HG02870 (cell line): ENCODE data around the gene H6PD.

Experiments used
- ATAC-seq: cut with Tn5 transposase; IDR thresholded peaks from one replicate; pipeline ENCODE4 v1.9.1; 2021; ENCODE audit warnings: mild to moderate bottlenecking, moderate library complexity; ENCODE audit not compliant: unreplicated experiment

H6PD gene

GRCh38 chr1:9314711-9315379 is 80.3 kb downstream of the H6PD start:
- ATAC-seq = no peak

GRCh38 chr1:9315411-9316079 is 81.0 kb downstream of the H6PD start:
- ATAC-seq = no peak

- no peak for ATAC-seq
These were observed 81.5 kb downstream of the H6PD start for GRCh38 chr1:9316080-9316444.

GRCh38 chr1:9316512-9316911 is 81.9 kb downstream of the H6PD start:
- no peak for ATAC-seq

GRCh38 chr1:9317072-9317471 is 82.5 kb downstream of the H6PD start:
- ATAC-seq = no peak

GRCh38 chr1:9317591-9318417 is 83.2 kb downstream of the H6PD start:
- no peak for ATAC-seq

- ATAC-seq = no peak
These were observed 84.7 kb downstream of the H6PD start for GRCh38 chr1:9319208-9319788.

- ATAC-seq = no peak
These were observed 85.4 kb downstream of the H6PD start for GRCh38 chr1:9319789-9320519.
